GM20431 (cell line): ENCODE measurements around the gene BCAR3.

Experiments
- in situ Hi-C: fragments of 300-500 bp; cut with MseI, MboI; formaldehyde crosslinking; loops from one replicate; pipeline ENCODE4 v1.15.0; 2020; ENCODE audit warnings: low sequenced_read_pairs; ENCODE audit not compliant: unreplicated experiment

Gene BCAR3

GRCh38 chr1:93585059-93585966, 96.3 kb downstream of the BCAR3 start:
- in situ Hi-C loops: no loop called here

- in situ Hi-C loops: no loop called here
These were observed 97.2 kb downstream of the BCAR3 start for GRCh38 chr1:93584261-93585003.

- in situ Hi-C loops: no loop called here
These were observed 99.5 kb downstream of the BCAR3 start for GRCh38 chr1:93581917-93582850.

GRCh38 chr1:93579891-93580290, 101.7 kb downstream of the BCAR3 start:
- in situ Hi-C loops: no loop called here

GRCh38 chr1:93578911-93579825, 102.5 kb downstream of the BCAR3 start:
- in situ Hi-C loops: no loop called here

- in situ Hi-C loops: no loop called here
These were observed 103.2 kb downstream of the BCAR3 start for GRCh38 chr1:93578433-93578830.

GRCh38 chr1:93577536-93578432, 103.9 kb downstream of the BCAR3 start:
- in situ Hi-C loops: no loop called here

GRCh38 chr1:93576746-93577145, 104.9 kb downstream of the BCAR3 start:
- in situ Hi-C loops: no loop called here

DNA sequence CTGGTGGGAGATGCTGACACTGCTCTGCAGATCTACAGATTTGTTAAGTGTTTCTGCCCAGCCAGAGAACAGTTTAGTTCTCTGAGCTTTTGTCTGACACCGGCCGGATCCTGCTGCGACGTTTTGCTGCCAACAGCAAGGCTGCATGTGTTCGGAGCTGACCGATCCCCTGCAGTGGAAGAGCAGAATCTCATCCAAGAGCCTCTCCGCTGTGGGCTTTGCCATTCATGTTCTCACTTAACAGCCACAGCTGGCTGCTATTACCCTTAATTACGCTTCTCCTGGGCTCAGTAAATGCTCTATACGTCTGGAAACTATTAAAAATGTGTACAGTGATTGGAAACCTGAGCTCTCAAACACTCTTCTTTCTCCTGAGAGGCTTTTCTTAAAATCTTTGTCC, 105.3 kb downstream of the BCAR3 start:
- in situ Hi-C loops: no loop called here

GRCh38 chr1:93575621-93576284, 105.9 kb downstream of the BCAR3 start:
- in situ Hi-C loops: no loop called here

GRCh38 chr1:93574991-93575390, 106.6 kb downstream of the BCAR3 start:
- in situ Hi-C loops: no loop called here

GRCh38 chr1:93574511-93574910, 107.1 kb downstream of the BCAR3 start:
- in situ Hi-C loops: no loop called here

DNA sequence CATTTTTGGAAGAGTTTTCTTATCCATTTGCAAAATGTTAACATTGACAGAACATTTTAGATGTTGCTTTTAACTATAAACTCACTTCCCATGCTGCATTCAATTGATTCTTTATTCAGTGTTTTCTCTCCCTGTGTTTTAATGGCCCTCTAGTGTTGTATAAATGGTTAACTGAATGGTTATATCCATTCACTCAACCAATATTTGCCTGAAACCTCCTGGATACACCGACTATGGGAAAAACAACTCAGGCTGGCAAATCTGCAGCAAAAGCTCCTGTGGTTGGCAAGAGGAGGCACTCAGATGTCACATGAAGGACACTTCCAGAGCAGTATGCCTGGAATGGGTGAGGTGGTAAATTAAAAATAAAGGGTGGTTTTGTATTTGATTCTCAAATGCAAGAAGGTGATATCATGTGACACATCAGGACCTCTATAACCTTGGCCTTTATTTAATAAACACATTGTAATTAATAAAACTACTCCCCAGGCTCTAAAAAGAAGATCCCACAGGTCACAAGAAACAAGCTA, 107.6 kb downstream of the BCAR3 start:
- in situ Hi-C loops: no loop called here

- in situ Hi-C loops: no loop called here
These were observed 109.9 kb downstream of the BCAR3 start for GRCh38 chr1:93571623-93572310.

DNA sequence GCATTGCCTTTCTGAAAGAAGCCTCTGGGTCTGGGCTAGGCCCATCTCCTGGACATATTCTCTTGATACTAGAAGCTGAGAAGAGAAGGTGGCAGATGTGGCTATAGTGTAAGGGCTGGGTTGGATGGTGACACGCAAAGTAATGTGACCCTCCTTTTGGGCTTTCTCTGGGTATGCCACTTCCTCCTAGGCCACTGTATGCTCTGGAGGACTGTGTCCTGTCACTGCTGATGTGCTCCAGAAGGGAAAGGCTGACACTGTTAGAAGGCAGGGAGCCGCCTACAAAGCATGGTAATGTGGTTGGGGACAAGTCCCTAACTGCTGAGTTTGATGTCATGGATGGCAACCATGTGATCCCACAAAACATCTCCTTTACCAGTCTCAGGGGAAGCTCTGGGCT, 112.1 kb downstream of the BCAR3 start:
- in situ Hi-C loops: no loop called here

- in situ Hi-C loops: no loop called here
These were observed 114.2 kb downstream of the BCAR3 start for GRCh38 chr1:93567255-93567918.
